Testis (tissue), 2 donors: ENCODE data around the gene RASAL2.

ENCODE experiments used
- POLR2A ChIP-seq: fragments of 450-650 bp; IDR thresholded peaks from one replicate; pipeline ENCODE4 v1.6.1; 2017; ENCODE audit warnings: antibody characterized with exemption, mild to moderate bottlenecking, moderate library complexity
- TF ChIP-seq, protein P1 (sequence below), 3 experiments: fragments of 450-650 bp in 2 of 3; fragments of 200-600 bp in 1 of 3; sonication (generic) in 1 of 3; IDR thresholded peaks; one replicate each; pipeline ENCODE4 v1.5.1; 2016 to 2019; ENCODE audit warnings: antibody characterized with exemption in 3 of 3, mild to moderate bottlenecking in 2 of 3, moderate library complexity in 1 of 3

DNA sequence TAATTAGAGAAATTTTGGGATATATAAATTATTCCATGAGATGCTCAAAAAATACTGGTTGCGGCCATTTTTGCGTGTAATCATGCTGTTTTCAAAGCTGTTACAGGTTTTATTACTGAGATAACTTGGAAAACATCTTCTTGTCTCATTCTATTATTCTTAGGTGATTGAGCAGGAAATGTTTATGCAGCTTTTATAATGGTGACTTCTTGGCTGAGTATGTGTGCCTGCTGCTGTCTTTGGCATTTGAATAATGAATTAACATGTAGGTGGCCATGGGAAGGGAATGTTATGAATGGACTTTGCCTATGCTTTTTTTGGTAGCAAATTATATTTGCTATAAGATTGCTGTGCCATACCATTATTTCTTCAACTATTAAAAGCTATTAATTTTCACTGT lies 52.5 kb downstream of the RASAL2 start:
- TF ChIP-seq, protein P1, sequence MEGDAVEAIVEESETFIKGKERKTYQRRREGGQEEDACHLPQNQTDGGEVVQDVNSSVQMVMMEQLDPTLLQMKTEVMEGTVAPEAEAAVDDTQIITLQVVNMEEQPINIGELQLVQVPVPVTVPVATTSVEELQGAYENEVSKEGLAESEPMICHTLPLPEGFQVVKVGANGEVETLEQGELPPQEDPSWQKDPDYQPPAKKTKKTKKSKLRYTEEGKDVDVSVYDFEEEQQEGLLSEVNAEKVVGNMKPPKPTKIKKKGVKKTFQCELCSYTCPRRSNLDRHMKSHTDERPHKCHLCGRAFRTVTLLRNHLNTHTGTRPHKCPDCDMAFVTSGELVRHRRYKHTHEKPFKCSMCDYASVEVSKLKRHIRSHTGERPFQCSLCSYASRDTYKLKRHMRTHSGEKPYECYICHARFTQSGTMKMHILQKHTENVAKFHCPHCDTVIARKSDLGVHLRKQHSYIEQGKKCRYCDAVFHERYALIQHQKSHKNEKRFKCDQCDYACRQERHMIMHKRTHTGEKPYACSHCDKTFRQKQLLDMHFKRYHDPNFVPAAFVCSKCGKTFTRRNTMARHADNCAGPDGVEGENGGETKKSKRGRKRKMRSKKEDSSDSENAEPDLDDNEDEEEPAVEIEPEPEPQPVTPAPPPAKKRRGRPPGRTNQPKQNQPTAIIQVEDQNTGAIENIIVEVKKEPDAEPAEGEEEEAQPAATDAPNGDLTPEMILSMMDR (IDR thresholded peaks at IDR 0.05), result no peak
- TF ChIP-seq POLR2A, result no peak
